HTERT RPE-1 (cell line): Measurements from ENCODE around the gene APOBEC4.
"Not testable (repeated sequence)": the region's sequence is repeated elsewhere in the genome, so short reads cannot be mapped to it uniquely, and the experiment has no call there.

ENCODE experiments used
- in situ Hi-C: fragments of 300-500 bp; cut with MboI; formaldehyde crosslinking; loops from 4 replicates; pipeline ENCODE4 v1.14.3; 2020; ENCODE audit warnings: low sequenced_read_pairs

The APOBEC4 gene

DNA sequence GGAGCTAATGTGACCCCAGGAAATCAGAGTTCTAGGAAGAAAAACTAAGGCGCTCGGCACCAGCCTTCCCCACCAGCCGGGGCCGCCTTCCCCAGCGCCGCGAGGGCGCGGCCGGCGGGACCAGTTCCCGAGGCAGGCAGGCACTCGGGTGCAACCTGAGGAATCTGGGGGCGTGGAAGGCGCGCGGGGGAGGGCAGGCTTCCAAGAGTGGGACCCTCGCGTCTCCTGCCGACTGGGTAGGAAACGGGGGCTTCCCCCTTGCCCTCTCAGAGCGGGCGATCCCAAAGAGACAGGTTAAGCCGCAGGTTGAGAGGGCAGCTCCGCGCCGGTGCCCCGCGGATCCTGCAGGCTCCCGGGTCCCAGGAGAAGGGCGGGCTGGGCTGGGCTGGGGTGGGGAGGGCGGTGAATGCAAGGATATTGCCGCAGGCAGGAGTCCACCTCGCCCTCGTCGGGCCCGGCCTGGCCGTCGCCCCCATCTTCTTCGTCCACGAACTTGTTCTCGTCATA lies 18.0 kb downstream of the APOBEC4 start:
- in situ Hi-C loops: no loop called here

DNA sequence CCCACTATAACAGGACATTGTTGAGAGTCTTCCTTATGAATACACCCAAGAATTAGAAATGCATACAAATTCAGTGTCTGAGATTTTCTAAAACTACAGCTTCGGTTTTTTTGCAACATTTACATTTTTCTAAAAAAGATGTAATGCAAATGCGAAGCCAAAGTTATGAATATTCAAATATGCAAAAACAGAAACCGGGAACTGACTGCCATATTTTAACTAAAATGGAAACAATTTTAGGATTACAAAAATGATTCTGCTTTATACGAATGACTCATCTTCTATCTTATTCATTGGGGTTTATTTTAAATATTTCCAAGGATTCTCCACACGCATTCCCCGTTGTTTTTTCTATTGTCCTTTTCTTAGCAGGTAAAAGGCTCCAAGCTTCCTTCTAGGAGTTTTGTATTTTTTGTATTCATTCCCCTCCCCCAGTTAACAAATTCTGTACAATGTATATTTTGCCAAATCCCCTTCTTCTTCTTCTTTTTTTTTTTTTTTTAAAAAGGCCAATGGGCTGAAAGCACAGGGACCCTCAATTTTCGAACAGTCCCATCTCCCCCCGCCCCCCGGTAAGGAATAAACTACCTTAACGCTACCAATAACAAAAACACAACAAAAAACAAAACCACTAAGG lies 18.6 kb downstream of the APOBEC4 start:
- in situ Hi-C loops: no loop called here

DNA sequence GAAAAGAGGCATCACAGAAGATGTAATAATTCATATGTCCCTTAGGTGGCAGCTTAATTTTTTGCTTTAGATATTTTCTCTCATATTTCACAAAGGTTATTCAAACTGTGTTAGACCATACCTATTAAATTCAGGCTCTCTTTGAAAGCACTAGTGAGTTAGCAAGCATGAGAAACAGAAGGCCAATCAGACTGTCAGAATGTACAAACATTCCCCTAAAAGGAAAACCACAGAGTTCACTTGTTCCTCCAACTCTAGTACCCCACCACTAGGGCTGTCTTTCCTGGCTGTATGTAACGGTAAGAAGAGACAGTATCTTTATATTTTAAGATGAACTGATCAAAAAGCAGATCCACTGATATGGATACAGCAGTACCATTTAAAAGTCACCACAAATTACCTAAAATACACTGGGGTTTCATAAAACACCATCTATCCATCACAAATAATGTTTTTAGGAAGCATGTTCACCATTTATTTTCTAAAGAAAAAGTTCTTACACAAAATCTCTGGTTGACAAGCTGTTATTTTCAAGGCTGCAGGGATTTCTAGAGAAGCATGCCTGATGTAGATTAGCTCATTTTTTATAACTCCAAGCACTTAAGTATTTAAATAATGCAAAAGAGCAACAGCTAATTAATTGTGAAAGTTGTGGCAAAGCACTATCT lies 19.3 kb downstream of the APOBEC4 start:
- in situ Hi-C loops: no loop called here

DNA sequence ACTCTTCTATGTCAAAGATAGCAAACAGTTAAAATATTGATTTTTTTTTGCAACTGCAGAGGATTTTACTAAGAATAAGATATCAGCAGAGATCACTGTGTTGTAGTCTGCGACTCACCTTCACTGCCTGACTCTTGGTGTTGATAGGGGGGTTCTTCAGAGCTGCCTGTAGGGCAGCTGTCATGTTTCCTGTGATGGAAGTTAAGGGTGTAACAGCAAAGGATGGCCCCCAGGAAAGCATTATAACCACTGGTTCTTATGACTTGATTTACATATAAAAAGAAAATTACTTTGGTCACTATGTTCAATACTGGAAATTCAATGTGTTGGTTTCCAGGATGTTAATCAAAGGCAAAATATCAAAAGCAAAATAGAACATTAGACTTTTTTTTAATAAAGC lies 20.2 kb downstream of the APOBEC4 start:
- in situ Hi-C loops: no loop called here

DNA sequence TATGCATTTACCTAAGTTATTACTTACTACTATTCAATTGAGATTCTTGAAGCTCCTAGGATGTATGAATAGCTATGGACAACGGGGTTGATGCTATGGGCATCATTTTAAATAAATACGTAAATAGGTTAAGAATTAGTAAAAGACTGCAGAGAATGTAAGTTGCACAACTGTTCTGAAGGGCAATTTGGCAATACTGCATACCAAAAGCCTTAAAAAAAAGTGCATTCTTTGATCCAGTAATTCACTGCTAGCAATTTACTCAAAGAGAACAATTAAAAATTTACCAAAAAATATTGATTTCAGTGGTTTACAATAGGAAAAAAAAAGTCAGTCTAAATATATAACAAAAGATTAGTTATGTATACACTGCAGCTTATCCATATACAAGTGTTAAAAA lies 21.0 kb downstream of the APOBEC4 start:
- in situ Hi-C loops: no loop called here

DNA sequence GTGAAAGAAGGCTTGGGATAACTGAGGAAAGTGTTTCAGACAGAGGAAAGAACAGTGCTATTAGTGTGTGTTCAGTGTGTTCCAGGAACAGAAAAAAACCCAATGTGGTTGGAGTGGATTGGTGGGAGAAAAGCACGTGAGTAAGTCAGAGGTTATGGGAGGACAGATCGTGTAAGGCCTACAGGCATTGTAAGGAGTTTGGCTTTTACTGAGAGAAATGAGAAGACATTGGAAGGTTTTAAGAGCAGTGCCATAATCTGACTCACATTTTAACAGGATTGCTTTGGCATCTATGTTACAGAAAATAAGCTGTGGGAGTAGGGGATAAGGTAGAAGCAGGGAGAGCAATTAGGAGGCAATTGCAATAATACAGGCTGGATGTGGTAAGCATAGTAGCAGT lies 22.4 kb downstream of the APOBEC4 start:
- in situ Hi-C loops: no loop called here

DNA sequence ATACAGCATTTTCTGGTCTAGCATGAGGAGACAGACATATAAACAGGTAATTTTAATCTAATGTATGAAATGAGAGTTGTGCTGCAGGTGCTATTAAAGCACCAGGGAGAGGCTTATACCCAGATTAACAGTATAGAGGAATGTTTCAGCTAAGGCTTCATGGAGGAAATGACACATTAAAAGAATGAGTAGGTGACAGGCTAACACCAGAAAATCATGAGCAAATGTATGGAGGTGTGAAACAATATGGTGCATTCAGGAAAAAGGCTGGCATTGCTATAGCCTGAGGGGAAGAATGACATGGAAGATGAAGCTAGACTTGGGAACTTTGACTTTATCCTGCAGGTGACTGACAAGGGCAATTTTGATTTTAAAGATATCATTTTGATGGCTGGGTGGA lies 24.6 kb downstream of the APOBEC4 start:
- in situ Hi-C loops: no loop called here

DNA sequence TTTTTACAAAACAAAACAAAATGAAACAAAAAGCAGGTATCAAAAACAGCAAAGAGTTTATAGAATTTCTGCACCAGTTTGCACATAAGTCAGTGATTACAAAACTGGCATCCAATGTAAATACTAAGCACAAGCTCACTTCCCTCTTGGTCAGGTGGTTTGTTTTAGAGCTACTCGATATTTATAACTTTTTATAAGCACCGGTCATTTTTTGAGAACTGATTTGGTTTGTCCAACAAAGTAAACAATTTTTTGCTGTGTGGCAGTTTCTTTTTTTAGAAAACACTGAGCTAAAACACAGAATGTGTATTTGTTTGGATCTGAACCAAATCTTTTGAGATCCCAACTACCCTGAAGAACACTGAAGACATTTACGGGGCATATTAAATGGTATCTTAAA lies 26.9 kb downstream of the APOBEC4 start:
- in situ Hi-C loops: not testable (repeated sequence)

DNA sequence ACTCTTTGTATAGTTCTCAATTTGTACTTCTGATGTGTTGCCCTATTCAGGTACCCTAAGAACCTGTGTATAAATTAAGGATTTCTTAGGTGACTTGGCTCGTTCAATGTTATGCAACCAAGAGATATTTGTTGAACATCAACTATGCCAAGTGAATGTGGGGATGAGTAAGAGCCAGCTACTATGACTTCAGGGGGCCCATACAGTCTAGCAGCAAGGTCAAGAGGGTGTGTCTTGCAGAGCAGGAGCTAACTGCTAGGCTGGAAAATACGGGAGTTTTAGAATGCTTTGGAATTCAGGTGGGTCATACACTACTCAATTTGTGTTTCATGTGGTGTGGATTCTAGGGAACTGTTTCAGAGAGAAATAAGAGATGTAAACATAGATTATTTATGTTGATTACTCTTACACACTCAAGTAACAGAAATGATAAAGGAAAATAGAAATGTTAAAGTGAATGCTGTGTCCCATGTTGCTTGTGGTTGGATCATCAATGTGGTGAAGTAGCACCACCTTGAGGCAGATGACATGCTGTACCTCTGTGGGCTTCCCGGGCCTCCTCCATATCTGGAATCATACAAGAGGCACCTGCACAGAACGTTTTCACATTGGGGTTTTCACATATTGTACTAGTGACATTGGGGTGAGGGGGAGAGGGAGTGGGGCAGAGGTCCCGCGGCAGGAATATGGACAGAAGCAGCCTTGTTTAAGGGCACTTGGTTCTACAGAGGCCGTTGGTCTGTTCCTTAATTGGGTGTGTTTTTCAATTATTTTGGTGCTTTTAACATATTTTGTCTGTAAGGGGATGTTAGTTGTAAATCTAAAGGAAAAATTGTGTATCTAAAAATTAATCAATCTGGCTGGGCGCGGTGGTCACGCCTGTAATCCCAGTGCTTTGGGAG lies 30.0 kb downstream of the APOBEC4 start:
- in situ Hi-C loops: no loop called here

DNA sequence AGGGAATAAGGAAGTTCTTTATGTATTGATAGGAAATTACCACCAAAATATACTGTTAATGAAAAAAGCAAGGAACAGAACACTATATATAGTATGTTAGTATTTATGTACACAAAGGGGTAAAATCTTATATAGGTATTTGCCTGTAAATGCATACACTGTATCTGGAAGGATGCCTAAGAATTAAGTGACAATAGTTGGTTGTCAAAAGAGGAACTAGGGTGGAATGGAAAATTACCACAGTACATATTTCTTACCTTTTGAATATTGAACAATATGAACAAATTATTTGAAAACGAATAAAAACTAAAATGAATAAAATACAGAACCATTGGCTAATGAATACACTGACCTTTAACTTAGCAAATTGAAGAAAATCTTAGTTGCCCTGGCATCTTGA lies 31.1 kb downstream of the APOBEC4 start:
- in situ Hi-C loops: no loop called here

DNA sequence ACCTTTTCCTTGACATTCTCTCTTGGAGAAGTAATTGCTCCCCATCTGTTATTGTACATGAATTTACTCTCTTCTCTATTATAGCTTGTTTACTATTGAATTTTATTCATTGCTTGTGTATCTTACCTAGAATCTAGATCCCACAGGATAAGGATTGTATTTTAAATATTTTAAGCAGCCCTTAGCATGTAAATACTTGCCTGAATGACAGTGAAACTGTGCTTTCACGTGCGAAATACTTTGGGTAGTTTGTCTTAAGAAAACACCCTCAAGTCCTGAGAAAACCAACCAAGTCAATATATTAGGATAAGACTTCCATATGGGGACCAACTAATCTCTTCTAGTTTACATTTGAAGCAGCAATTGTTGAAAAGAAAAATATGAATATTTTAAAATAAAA lies 32.8 kb downstream of the APOBEC4 start:
- in situ Hi-C loops: no loop called here

DNA sequence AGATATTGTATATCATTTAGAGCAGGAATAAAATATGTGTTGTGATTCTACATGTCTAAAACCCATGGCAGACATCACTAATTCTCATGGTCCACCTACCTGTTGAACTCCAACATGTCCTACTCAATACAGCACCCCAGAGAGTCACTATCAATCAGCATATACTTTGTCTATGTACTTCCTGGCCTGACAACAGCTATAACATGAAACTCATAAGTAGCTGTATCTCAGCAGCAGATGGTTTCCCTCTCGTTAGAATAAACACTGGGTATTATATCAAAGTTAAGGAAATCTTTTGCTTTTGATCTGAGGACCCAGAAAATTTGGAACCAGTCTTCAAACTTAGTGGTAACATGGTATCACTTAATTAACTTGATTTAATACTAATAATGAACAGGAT lies 33.3 kb downstream of the APOBEC4 start:
- in situ Hi-C loops: no loop called here

DNA sequence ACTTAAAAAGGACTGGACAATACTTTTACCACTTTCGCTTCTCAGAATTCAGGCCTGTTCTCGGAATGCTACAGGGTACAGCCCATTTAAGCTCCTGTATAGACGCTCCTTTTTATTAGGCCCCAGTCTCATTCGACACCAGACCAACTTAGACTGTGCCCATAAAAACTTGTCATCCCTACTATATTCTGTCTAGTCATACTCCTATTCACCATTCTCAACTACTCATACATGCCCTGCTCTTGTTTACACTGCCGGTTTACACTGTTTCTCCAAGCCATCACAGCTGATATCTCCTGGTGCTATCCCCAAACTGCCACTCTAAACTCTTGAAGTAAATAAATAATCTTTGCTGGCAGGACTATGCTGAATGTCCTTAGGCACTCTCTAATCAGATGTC lies 34.9 kb downstream of the APOBEC4 start:
- in situ Hi-C loops: not testable (repeated sequence)

DNA sequence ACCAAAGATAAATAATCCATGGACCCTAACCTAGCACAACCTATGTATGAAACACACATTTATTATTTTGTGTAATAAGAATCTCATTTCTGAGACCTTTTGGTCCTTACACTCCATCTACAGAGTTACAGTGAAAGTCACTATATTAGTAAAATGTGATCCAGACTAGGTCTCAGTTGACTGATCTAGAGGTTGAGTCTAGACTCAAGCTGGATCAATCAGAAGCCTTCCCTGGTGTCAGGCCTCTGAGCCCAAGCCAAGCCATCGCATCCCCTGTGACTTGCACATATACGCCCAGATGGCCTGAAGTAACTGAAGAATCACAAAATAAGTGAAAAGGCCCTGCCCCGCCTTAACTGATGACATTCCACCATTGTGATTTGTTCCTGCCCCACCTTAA lies 40.1 kb downstream of the APOBEC4 start:
- in situ Hi-C loops: not testable (repeated sequence)

DNA sequence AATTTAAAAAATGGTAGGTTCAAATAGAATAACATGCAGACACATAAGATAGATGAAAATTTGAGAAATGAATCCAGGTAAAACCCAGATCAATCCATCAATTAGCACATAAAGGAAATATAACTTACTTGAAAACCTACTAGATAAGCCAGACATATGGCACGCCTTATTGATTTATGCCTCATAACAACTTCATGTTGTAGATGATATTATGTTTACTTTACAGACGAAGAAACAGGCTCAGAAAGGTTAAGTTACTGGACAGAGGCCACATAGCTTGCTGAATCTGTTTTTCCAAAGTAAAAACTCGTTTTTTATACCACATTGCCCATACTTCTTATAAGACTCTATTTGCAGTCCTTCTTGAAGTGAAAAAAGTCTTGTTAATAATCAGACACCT lies 40.7 kb downstream of the APOBEC4 start:
- in situ Hi-C loops: no loop called here

DNA sequence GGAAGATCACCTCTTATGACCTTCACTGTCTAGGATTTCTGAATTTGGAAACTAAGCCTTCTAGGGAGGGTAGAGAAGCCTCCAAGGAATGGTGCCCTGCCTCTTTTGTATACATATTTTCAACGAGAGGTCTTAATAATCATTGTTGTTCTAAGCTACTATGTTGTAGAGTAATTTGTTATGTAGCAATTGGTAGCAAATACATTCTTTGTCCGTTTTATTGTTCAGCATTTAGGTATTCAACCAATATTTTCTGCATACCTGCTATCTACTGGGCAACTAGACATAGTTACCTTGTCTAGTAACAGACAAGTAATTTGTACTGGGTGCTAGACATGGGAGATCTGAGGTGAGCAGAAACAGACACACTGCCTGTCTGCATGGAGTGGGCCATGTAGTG lies 42.1 kb downstream of the APOBEC4 start:
- in situ Hi-C loops: no loop called here

DNA sequence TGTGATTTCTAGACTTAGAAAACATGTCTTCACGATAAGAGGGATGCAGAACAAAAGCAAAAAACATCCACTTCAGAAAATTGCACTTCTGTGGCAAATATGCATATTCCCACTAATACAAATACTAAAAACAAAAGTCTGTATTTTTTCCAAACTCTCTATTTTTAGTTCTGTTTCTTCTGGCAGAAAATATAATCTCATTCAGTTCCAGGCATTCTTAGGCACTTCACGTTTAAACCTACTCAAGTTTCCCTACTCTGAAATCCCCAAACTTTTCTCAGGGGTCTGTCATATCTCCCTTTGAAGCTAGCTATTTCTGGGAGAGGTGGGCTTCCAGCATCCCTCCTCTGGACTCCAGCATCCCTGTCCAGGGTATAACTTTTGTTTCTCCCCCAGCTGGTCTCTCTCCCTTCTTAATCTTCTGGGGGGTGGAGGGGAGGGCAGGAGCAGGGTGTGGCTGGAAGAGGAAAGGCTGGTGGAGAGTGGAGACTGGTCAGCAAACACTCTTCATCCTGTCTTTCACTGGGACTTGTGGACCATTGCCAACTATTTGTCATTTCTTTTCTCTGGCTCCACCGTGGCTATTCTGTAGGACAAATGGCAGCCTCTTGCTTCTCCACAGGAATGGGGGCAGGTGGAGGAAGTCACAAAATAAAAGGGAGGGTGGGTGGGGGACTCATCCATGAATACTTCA lies 43.2 kb downstream of the APOBEC4 start:
- in situ Hi-C loops: no loop called here

DNA sequence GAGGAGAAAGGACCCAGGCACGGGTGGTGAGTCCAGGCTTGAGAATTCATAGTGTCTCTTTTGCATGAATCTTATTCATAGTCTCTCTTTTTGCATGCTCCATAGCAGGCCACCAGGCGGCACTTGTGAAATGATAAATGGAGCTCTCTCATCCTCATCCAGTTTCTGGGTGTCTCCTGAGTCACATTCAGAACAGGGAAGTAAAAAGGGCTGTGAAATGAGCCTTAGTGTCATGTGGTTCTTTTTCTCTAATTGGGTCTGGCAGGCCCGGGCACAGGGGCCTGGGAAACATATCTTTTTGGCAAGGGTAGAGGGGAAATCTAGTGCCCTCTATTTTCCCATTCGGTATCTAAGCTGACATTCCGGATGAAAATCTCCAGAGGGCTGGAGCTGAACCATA lies 43.8 kb downstream of the APOBEC4 start:
- in situ Hi-C loops: no loop called here

DNA sequence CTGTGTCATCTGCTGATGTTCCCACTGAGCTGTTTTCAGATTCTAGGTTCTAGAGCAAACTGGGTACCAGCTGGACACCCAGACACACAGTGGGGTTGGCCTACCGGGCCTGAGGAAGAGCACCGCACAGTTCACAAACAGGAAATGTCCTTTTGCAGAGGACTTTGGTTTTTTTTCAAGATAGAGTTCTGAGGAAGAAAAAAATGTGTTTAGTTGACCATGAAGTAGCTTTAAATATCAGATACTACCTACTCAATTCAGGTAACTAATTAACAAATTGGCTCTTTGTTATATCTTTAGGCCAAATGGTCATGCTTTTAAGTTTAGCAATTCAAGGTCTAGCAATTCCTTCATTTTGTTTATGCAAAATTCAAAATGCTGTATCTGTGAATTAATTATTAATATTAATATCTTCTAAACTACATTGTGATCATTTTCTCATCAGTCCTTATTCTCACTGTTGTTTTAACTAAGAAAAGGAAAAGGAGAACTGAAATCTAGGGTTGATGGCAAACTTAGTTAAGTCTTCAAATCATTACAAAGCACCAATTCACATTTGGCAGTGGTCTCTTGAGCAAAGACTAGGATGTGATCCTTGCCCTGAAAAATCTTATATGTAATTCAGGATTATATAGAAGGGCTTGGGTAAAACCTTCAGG lies 45.7 kb downstream of the APOBEC4 start:
- in situ Hi-C loops: no loop called here

DNA sequence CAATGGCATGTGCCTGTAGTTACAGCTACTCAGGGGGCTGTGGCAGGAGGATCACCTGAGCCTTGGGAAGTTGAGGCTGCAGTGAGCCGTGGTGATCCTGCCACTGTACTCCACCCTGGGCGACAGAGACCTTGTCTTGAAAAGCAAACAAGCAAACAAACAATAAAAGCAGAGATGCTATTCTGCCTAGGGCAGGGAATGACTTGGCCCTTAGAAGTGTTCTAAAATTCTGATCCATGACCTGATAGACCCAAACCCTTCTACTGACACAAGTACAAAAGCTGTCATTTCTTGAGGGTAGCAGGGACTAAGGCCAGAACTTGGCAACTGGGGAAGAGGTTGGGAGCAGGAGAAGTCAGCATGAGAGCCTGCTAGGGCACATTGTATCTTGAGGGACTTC lies 47.2 kb downstream of the APOBEC4 start:
- in situ Hi-C loops: no loop called here

DNA sequence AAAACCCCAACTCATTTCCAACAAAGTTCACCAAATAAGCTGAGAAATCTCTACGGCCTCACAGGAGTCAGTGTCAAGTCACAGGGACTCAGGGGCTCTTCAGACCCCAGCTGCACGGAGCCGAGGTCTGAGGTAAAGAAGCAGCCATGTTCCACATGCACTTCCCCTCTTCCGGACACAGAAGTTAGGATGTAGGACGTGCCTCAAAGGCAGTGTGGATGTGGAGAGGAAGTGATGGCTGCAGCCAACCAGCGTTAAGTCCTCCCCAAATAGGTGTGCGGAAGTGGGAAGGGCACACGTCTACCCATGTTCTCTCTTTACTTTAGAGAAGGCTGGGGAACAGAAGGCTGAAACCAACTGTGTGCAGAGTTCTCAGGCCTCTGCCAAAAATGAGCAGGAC lies 48.3 kb downstream of the APOBEC4 start:
- in situ Hi-C loops: no loop called here
